Neural progenitor cell (in vitro differentiated cells): Measurements from ENCODE around the gene RELL2. TPM values are rescaled to one million over a fixed set of nuclear protein-coding genes. Genes with fewer than 3 reads are reported as not detected.

ENCODE experiments used
- DNase-seq: peaks from one replicate; pipeline ENCODE4 v3.0.0-alpha.2; 2016; ENCODE audit warnings: low spot score
- H2AFZ ChIP-seq: fragments of 200-600 bp; sonication (generic); replicated peaks from 2 replicates; pipeline ENCODE4 v1.6.1; 2016; ENCODE audit warnings: antibody characterized with exemption
- H3F3A ChIP-seq: fragments of 200-600 bp; sonication (generic); 2 replicates; pipeline ENCODE4 v1.6.1; 2016; ENCODE audit warnings: antibody characterized with exemption, low read depth
- H3K27ac ChIP-seq: fragments of 200-600 bp; sonication (generic); 2 replicates; pipeline ENCODE4 v1.5.1; 2016; ENCODE audit warnings: mild to moderate bottlenecking
- H3K27me3 ChIP-seq: fragments of 200-600 bp; sonication (generic); 2 replicates; pipeline ENCODE4 v1.6.1; 2016; ENCODE audit warnings: mild to moderate bottlenecking, moderate library complexity
- H3K36me3 ChIP-seq: fragments of 200-600 bp; sonication (generic); 2 replicates; pipeline ENCODE4 v1.5.1; 2016
- H3K4me1 ChIP-seq: fragments of 200-600 bp; sonication (generic); 2 replicates; pipeline ENCODE4 v1.6.1; 2016; ENCODE audit warnings: mixed run types
- H3K4me2 ChIP-seq: fragments of 200-600 bp; sonication (generic); 2 replicates; pipeline ENCODE4 v1.6.1; 2016
- H3K4me3 ChIP-seq: fragments of 200-600 bp; sonication (generic); 2 replicates; pipeline ENCODE4 v1.5.1; 2016
- H3K79me2 ChIP-seq: fragments of 200-600 bp; sonication (generic); 2 replicates; pipeline ENCODE4 v1.6.1; 2016; ENCODE audit warnings: low read depth
- H3K9ac ChIP-seq: fragments of 200-600 bp; sonication (generic); 2 replicates; pipeline ENCODE4 v1.6.1; 2016
- H3K9me3 ChIP-seq: fragments of 200-600 bp; sonication (generic); 2 replicates; pipeline ENCODE4 v1.5.1; 2016; ENCODE audit warnings: low read depth
- H4K20me1 ChIP-seq: fragments of 200-600 bp; sonication (generic); 2 replicates; pipeline ENCODE4 v1.6.1; 2016; ENCODE audit warnings: low read depth
- H3K27ac Mint-ChIP-seq: 3 replicates; pipeline ENCODE4 v1.8.0; 2021; ENCODE audit warnings: mixed read lengths
- H3K27me3 Mint-ChIP-seq: 2 replicates; pipeline ENCODE4 v1.8.0; 2022; ENCODE audit warnings: low read depth, mild to moderate bottlenecking, inconsistent platforms, moderate library complexity, mixed read lengths; ENCODE audit not compliant: insufficient read depth
- H3K36me3 Mint-ChIP-seq: 3 replicates; pipeline ENCODE4 v1.8.0; 2021; ENCODE audit warnings: mixed read lengths
- H3K4me1 Mint-ChIP-seq: 3 replicates; pipeline ENCODE4 v1.8.0; 2021; ENCODE audit warnings: mixed read lengths
- H3K4me3 Mint-ChIP-seq: 3 replicates; pipeline ENCODE4 v1.8.0; 2021; ENCODE audit warnings: mild to moderate bottlenecking, moderate library complexity, mixed read lengths
- H3K9me3 Mint-ChIP-seq: 3 replicates; pipeline ENCODE4 v1.8.0; 2020; ENCODE audit warnings: mixed read lengths
- EZH2 ChIP-seq: fragments of 200-600 bp; sonication (generic); IDR thresholded peaks from 2 replicates; pipeline ENCODE4 v1.6.1; 2017; ENCODE audit warnings: antibody characterized with exemption, mild to moderate bottlenecking, moderate library complexity
- EZH2phosphoT487 ChIP-seq: fragments of 200-600 bp; sonication (generic); IDR thresholded peaks from 2 replicates; pipeline ENCODE4 v1.6.1; 2017; ENCODE audit warnings: antibody characterized with exemption
- small RNA-seq: library from RNA; depleted of rRNA; stranded (forward); fragments of <200 nt; gene quantifications from one replicate; pipeline ENCODE3, GENCODE V24; 2015
- total RNA-seq: library from RNA; depleted of rRNA; stranded (reverse); fragments of >200 nt; gene quantifications from 2 replicates; pipeline ENCODE4 v1.2.3, GENCODE V29; 2015; ENCODE audit warnings: low replicate concordance
- TF ChIP-seq, protein P1 (sequence below): fragments of 200-600 bp; sonication (generic); IDR thresholded peaks from 2 replicates; pipeline ENCODE4 v1.5.1; 2017; ENCODE audit warnings: antibody characterized with exemption, mild to moderate bottlenecking

The RELL2 gene
- total RNA-seq, 1 donor from 2014 or later: 0.30 TPM

GRCh38 chr5:141686648-141687416, 50.0 kb downstream of the RELL2 start:
- peak; percentile 13 for DNase-seq
- no peaks in the 10 kb centered on the region for H3K36me3 ChIP-seq
- no peak overlapping the region for H3K4me3 ChIP-seq
- H3K4me2 ChIP-seq: no peak overlapping the region
- Mint-ChIP-seq H3K27me3 (peaks cover 8% of the 10 kb centered on the region), H3K9me3 (no peaks in the 10 kb centered on the region), H3K4me1 (peaks cover 29% of the 10 kb centered on the region), H3K36me3 (no peaks in the 10 kb centered on the region), H3K4me3 (no peak overlapping the region), H3K27ac (peak overlapping the region; percentile 25)
- no peak overlapping the region for H3K27ac ChIP-seq
- peaks cover 24% of the 10 kb centered on the region for H3F3A ChIP-seq
- H4K20me1 ChIP-seq: no peaks in the 10 kb centered on the region
- peaks cover 29% of the 10 kb centered on the region for H3K4me1 ChIP-seq
- H3K9me3 ChIP-seq: no peaks in the 10 kb centered on the region
- TF ChIP-seq, protein P1, sequence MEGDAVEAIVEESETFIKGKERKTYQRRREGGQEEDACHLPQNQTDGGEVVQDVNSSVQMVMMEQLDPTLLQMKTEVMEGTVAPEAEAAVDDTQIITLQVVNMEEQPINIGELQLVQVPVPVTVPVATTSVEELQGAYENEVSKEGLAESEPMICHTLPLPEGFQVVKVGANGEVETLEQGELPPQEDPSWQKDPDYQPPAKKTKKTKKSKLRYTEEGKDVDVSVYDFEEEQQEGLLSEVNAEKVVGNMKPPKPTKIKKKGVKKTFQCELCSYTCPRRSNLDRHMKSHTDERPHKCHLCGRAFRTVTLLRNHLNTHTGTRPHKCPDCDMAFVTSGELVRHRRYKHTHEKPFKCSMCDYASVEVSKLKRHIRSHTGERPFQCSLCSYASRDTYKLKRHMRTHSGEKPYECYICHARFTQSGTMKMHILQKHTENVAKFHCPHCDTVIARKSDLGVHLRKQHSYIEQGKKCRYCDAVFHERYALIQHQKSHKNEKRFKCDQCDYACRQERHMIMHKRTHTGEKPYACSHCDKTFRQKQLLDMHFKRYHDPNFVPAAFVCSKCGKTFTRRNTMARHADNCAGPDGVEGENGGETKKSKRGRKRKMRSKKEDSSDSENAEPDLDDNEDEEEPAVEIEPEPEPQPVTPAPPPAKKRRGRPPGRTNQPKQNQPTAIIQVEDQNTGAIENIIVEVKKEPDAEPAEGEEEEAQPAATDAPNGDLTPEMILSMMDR: no peak
- TF ChIP-seq EZH2 (no peak), EZH2phosphoT487 (no peak)
- no peak overlapping the region for H2AFZ ChIP-seq
- H3K9ac ChIP-seq: no peak overlapping the region
- no peaks in the 10 kb centered on the region for H3K79me2 ChIP-seq
- H3K27me3 ChIP-seq: peaks cover 14% of the 10 kb centered on the region

Small RNAs within 50 kb of the gene (small RNA-seq; reads per million reads assigned to genes)
- gene RPS27AP10: not detected

Other genes starting within 250 kb of the RELL2 start
- gene PCDHGB4, start 249.3 kb upstream of the RELL2 start, total RNA-seq: 10.4 and 14.9 TPM in 2 replicates
- 2.3 and 3.3 TPM in 2 replicates for gene PCDHGA8, start 244.4 kb upstream of the RELL2 start, total RNA-seq
- 2.0 and 3.7 TPM in 2 replicates for gene PCDHGB5, start 239.1 kb upstream of the RELL2 start, total RNA-seq
- 0.97 and 2.2 TPM in 2 replicates for gene PCDHGA9, start 234.2 kb upstream of the RELL2 start, total RNA-seq
- gene PCDHGB6, start 229.0 kb upstream of the RELL2 start, total RNA-seq: 13.2 and 22.1 TPM in 2 replicates
- gene PCDHGA10, start 224.0 kb upstream of the RELL2 start, total RNA-seq: 4.2 and 4.7 TPM in 2 replicates
- 21.1 and 23.9 TPM in 2 replicates for gene PCDHGB7, start 219.3 kb upstream of the RELL2 start, total RNA-seq
- gene PCDHGA11, start 215.9 kb upstream of the RELL2 start, total RNA-seq: 9.5 and 13.3 TPM in 2 replicates
- gene PCDHGA12, start 206.5 kb upstream of the RELL2 start, total RNA-seq: 0.79 and 2.2 TPM in 2 replicates
- 14.7 and 17.2 TPM in 2 replicates for gene PCDHGC3, start 161.0 kb upstream of the RELL2 start, total RNA-seq
- 5.0 and 10.4 TPM in 2 replicates for gene PCDHGC4, start 152.0 kb upstream of the RELL2 start, total RNA-seq
- gene PCDHGC5, start 147.9 kb upstream of the RELL2 start, total RNA-seq: 0.43 and 1.3 TPM in 2 replicates
- gene DIAPH1, start 18.0 kb upstream of the RELL2 start, total RNA-seq: 20.4 and 30.8 TPM in 2 replicates
- gene HDAC3, start 148 bp upstream of the RELL2 start, total RNA-seq: 57.3 and 83.2 TPM in 2 replicates
- 8.7 and 17.6 TPM in 2 replicates for gene FCHSD1, start 14.4 kb downstream of the RELL2 start, total RNA-seq
- gene ARAP3, start 45.2 kb downstream of the RELL2 start, total RNA-seq: 7.6 and 17.0 TPM in 2 replicates
- 24.8 and 48.4 TPM in 2 replicates for gene PCDH1, start 241.4 kb downstream of the RELL2 start, total RNA-seq